ENCODE data around the gene EIF3F. TPM values are rescaled to one million over a fixed set of nuclear protein-coding genes. Genes with fewer than 3 reads are reported as not detected.

Gene EIF3F, protein sequence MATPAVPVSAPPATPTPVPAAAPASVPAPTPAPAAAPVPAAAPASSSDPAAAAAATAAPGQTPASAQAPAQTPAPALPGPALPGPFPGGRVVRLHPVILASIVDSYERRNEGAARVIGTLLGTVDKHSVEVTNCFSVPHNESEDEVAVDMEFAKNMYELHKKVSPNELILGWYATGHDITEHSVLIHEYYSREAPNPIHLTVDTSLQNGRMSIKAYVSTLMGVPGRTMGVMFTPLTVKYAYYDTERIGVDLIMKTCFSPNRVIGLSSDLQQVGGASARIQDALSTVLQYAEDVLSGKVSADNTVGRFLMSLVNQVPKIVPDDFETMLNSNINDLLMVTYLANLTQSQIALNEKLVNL
- total RNA-seq (2022) (255 and 309 TPM in 2 replicates), Bru-seq, nascent RNA (percentile 84 among the genes with signal in this experiment), BruChase-seq, experiment 1, labeled RNA remaining after a 6-hour chase (percentile 85 among the genes with signal in this experiment), BruChase-seq, experiment 2, labeled RNA remaining after a 2-hour chase (percentile 78 among the genes with signal in this experiment)
- long read RNA-seq, transcript EIF3F-201 (8 exons, 1,254 nt), result major isoform, 361 of 388 reads
- long read RNA-seq, partial matches to known transcripts, result 9 of 388 reads
- long read RNA-seq, other reads (novel, unspliced or antisense), result 18 of 388 reads

DNA sequence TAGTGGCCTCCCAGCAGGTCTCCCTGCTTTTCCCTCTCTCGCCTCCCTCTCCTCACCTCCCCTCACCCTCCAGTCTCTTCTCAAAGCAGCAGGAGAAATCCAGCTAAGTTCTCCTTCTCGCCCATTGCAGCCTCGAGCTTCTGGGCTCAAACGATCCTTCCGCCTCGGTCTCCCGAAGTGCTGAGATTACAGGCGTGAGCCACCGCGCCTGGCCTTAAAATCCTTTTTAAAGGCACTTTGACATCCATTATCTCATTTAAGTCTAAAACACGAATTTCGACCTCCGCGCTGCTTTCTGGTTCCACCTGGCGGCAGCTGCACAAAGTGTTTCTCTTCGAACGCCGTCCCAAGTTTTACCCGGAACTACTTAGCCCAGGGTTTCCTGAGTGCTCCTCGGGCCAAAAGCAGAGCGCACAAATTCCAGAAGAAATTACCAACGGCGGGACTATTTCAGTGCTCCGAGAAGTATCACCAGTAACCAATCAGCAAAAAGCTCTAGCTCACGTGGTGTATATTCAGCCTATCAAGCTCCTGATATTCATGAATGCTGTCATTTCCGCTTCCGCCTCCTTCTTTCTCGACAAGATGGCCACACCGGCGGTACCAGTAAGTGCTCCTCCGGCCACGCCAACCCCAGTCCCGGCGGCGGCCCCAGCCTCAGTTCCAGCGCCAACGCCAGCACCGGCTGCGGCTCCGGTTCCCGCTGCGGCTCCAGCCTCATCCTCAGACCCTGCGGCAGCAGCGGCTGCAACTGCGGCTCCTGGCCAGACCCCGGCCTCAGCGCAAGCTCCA is at the start of gene EIF3F:
Gene EIF3F (plus strand): TSS at position 570 of the 792 bp plus-strand sequence. CDS start 16 bp downstream, at position 586.
- H3K27ac Mint-ChIP-seq (ENCODE audit: low read depth, unreplicated experiment), result peak within 1 kb of the TSS; percentile 82
- peaks cover 24% of the 10 kb centered on the region for H3K4me1 Mint-ChIP-seq (ENCODE audit: insufficient read depth, unreplicated experiment)
- peak within 1 kb of the TSS; percentile 92 for H3K4me3 Mint-ChIP-seq (ENCODE audit: unreplicated experiment)
- no peaks in the 10 kb centered on the region for H3K27me3 Mint-ChIP-seq (ENCODE audit: insufficient read depth, unreplicated experiment)
- intact Hi-C loops (cut with micrococcal nuclease), result loop anchor here (1.0 to 5.0 kb wide), 5 partner anchors 82 to 890 kb away; no protein-coding TSS in a partner anchor
- peaks cover 23% of the 10 kb centered on the region for H3K36me3 Mint-ChIP-seq (ENCODE audit: insufficient read depth, unreplicated experiment)
- BruUV-seq (replicated peaks), result no TSS peak
- no peaks in the 10 kb centered on the region for H3K9me3 Mint-ChIP-seq (ENCODE audit: unreplicated experiment)
- POLR2A ChIA-PET, result interaction anchor here (0.6 to 2.3 kb wide), 13 partner anchors 9 to 896 kb away, joined by 3 to 36 read pairs (median 3); no protein-coding TSS in a partner anchor
- CTCF ChIA-PET, result interaction anchor here (0.5 to 6.1 kb wide), 63 partner anchors 8 to 1125 kb away, joined by 3 to 260 read pairs (median 4); no protein-coding TSS in a partner anchor
- DNase-seq (ENCODE audit: unreplicated experiment), result peak; percentile 99
- TF ChIP-seq, protein P1, sequence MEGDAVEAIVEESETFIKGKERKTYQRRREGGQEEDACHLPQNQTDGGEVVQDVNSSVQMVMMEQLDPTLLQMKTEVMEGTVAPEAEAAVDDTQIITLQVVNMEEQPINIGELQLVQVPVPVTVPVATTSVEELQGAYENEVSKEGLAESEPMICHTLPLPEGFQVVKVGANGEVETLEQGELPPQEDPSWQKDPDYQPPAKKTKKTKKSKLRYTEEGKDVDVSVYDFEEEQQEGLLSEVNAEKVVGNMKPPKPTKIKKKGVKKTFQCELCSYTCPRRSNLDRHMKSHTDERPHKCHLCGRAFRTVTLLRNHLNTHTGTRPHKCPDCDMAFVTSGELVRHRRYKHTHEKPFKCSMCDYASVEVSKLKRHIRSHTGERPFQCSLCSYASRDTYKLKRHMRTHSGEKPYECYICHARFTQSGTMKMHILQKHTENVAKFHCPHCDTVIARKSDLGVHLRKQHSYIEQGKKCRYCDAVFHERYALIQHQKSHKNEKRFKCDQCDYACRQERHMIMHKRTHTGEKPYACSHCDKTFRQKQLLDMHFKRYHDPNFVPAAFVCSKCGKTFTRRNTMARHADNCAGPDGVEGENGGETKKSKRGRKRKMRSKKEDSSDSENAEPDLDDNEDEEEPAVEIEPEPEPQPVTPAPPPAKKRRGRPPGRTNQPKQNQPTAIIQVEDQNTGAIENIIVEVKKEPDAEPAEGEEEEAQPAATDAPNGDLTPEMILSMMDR (IDR thresholded peaks at IDR 0.05; ENCODE audit: unreplicated experiment), result peak; percentile 91

DNA sequence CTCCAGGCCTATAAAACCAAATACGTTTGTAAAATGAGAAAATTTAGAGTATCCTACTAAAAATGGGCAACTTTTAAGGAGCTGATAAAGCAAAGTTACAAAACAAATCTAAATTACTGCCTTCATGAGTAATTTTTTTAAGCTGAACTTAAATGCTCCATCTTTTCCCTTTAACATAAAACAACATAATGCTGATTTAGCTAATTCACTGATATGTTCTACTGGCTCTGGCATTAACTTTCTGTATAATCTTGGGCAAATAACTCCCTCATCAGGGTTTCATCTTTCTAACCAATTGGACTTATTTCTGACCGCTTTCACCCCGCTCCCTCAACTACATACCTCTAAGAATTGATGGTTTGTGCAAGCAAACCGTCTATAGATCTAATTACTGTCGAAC is 46.0 kb upstream of the EIF3F start:
- Mint-ChIP-seq H3K27me3 (ENCODE audit: insufficient read depth, unreplicated experiment) (no peaks in the 10 kb centered on the region), H3K4me1 (ENCODE audit: insufficient read depth, unreplicated experiment) (peaks cover 6% of the 10 kb centered on the region), H3K27ac (ENCODE audit: low read depth, unreplicated experiment) (no peak overlapping the region), H3K36me3 (ENCODE audit: insufficient read depth, unreplicated experiment) (peaks cover 6% of the 10 kb centered on the region), H3K4me3 (ENCODE audit: unreplicated experiment) (no peak overlapping the region), H3K9me3 (ENCODE audit: unreplicated experiment) (no peaks in the 10 kb centered on the region)
- no TSS peak for BruUV-seq (replicated peaks)
- ChIA-PET CTCF (no interaction called here), POLR2A (no interaction called here)
- TF ChIP-seq, protein P1 (IDR thresholded peaks at IDR 0.05; ENCODE audit: unreplicated experiment), result no peak
- intact Hi-C loops (cut with micrococcal nuclease), result no loop called here
- DNase-seq (ENCODE audit: unreplicated experiment), result no peak

DNA sequence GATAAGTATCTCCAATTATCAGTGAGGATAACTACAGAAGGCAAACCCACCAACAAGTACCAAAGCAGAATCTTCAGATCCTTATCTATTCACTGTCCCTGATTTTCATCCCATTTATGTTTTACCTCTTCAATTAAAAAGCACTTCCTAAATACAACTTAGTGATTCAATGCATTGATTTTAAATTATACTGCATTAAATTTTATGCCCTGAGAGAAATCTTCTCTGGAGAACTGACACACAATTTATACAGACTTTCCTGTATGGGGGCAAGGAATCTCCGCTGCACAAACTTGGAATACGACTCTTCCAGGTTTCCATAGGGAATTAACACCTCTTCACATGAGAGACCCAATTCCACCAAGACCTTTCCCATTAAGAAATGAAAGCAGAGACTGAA is 45.5 kb upstream of the EIF3F start, which contains the start of gene OR10A3:
Gene OR10A3 (minus strand): TSS at position 101 of the 400 bp plus-strand sequence. CDS start 2,188 bp downstream, outside the sequence.
- CTCF ChIA-PET, result no interaction called here
- no peaks in the 10 kb centered on the region for H3K27me3 Mint-ChIP-seq (ENCODE audit: insufficient read depth, unreplicated experiment)
- intact Hi-C loops (cut with micrococcal nuclease), result no loop called here

More for the DNA sequence above, 45.5 kb upstream of the EIF3F start, which contains the start of gene OR10A3:
- H3K27ac Mint-ChIP-seq (ENCODE audit: low read depth, unreplicated experiment), result no peak within 1 kb of the TSS
- no peak within 1 kb of the TSS for H3K4me3 Mint-ChIP-seq (ENCODE audit: unreplicated experiment)
- BruUV-seq (replicated peaks), result no TSS peak
- H3K4me1 Mint-ChIP-seq (ENCODE audit: insufficient read depth, unreplicated experiment), result peaks cover 2% of the 10 kb centered on the region
- no peak for DNase-seq (ENCODE audit: unreplicated experiment)
- POLR2A ChIA-PET, result no interaction called here
- H3K9me3 Mint-ChIP-seq (ENCODE audit: unreplicated experiment), result no peaks in the 10 kb centered on the region
- TF ChIP-seq, protein P1 (IDR thresholded peaks at IDR 0.05; ENCODE audit: unreplicated experiment), result no peak
- H3K36me3 Mint-ChIP-seq (ENCODE audit: insufficient read depth, unreplicated experiment), result peaks cover 6% of the 10 kb centered on the region

Data from MCF 10A (cell line).